Measurements from ENCODE around the gene DNAJC21. TPM values are rescaled to one million over a fixed set of nuclear protein-coding genes. Genes with fewer than 3 reads are reported as not detected.

Gene DNAJC21
- total and polyA plus RNA-seq, 12 donors: 30.4 to 58.9 (median 48.8) TPM

- peak; percentile 95 to 96 for DNase-seq
- peak within 1 kb of the TSS; percentile 41 to 93 (median 84) for H3K27ac ChIP-seq
- intact Hi-C loops (cut with DNase I): loop anchor here in 2 of 10 donors (1.0 to 10.0 kb wide), 2 partner anchors 14 to 250 kb away; partner anchors contain the start of gene DNAJC21 (in 1 of the 2)
- 0% methylated on average over 67 of the region's 67 CpGs for WGBS, 2 donors
- peak within 1 kb of the TSS; percentile 76 to 97 (median 86) for H3K4me3 ChIP-seq
- peaks cover 0 to 55% (median 19%) of the 10 kb centered on the region in 9 donors for H3K36me3 ChIP-seq
- no peaks in the 10 kb centered on the region for H3K9me3 ChIP-seq
- H3K4me1 ChIP-seq: peaks cover 3 to 35% (median 27%) of the 10 kb centered on the region in 9 donors
- TF ChIP-seq CTCF (IDR thresholded peaks at IDR 0.05): peak in 6 of 9 donors; percentile 9 to 47 (median 22)
- ATAC-seq: peak; percentile 100
- no peaks in the 10 kb centered on the region for H3K27me3 ChIP-seq
Measured at GRCh38 chr5:34915139-34915855, 14.1 kb upstream of the DNAJC21 start, which contains the start of the genes BRIX1 and RAD1. BRIX1 (plus strand) TSS chr5:34915711; CDS start chr5:34915739, 28 bp downstream. RAD1 (minus strand) TSS chr5:34915504; CDS start chr5:34914892, 612 bp downstream.

GRCh38 chr5:34915856-34916192 is 13.5 kb upstream of the DNAJC21 start:
- no peak for TF ChIP-seq CTCF (IDR thresholded peaks at IDR 0.05)
- intact Hi-C loops (cut with DNase I): loop anchor here in 2 of 10 donors (1.0 to 10.0 kb wide), 2 partner anchors 13 to 251 kb away; partner anchors contain the start of gene DNAJC21 (in 1 of the 2)
- H3K9me3 ChIP-seq: no peaks in the 10 kb centered on the region
- H3K4me1 ChIP-seq: peaks cover 3 to 35% (median 27%) of the 10 kb centered on the region in 9 donors
- WGBS, 2 donors: 0% methylated on average over 20 of the region's 20 CpGs
- H3K27me3 ChIP-seq: no peaks in the 10 kb centered on the region
- H3K4me3 ChIP-seq: peak overlapping the region; percentile 76 to 97 (median 86)
- DNase-seq (no peak), ATAC-seq (peak in 5 of 8 donors; percentile 9 to 37 (median 23))
- H3K36me3 ChIP-seq: peaks cover 0 to 55% (median 15%) of the 10 kb centered on the region in 9 donors
- peak overlapping the region in 9 of 10 donors; percentile 81 to 93 (median 85) for H3K27ac ChIP-seq

- Histone ChIP-seq H3K9me3 (no peaks in the 10 kb centered on the region), H3K4me1 (peaks cover 3 to 35% (median 27%) of the 10 kb centered on the region in 9 donors), H3K36me3 (peaks cover 0 to 55% (median 8%) of the 10 kb centered on the region in 9 donors), H3K4me3 (peak overlapping the region; percentile 76 to 97 (median 86)), H3K27me3 (no peaks in the 10 kb centered on the region), H3K27ac (peak overlapping the region in 4 of 10 donors; percentile 83 to 88 (median 86))
- ATAC-seq (no peak), DNase-seq (no peak)
- 14% methylated on average over 6 of the region's 6 CpGs for WGBS, 2 donors
- intact Hi-C loops (cut with DNase I): loop anchor here in 1 of 10 donors (10.0 kb wide), 1 partner anchor 252 kb away; no protein-coding TSS in a partner anchor
- no peak for TF ChIP-seq CTCF (IDR thresholded peaks at IDR 0.05)
Measured at GRCh38 chr5:34916518-34916917, 12.8 kb upstream of the DNAJC21 start.

- no peak for TF ChIP-seq CTCF (IDR thresholded peaks at IDR 0.05)
- no peak for DNase-seq
- ATAC-seq: no peak
- intact Hi-C loops (cut with DNase I): loop anchor here in 1 of 10 donors (10.0 kb wide), 1 partner anchor 253 kb away; no protein-coding TSS in a partner anchor
- Histone ChIP-seq H3K36me3 (peaks cover 0 to 55% (median 4%) of the 10 kb centered on the region in 9 donors), H3K4me3 (no peak overlapping the region), H3K27me3 (no peaks in the 10 kb centered on the region), H3K4me1 (peaks cover 3 to 33% (median 27%) of the 10 kb centered on the region in 9 donors), H3K27ac (no peak overlapping the region), H3K9me3 (no peaks in the 10 kb centered on the region)
- WGBS, 2 donors: 84 to 88% methylated on average over 4 of the region's 4 CpGs
Measured at GRCh38 chr5:34918025-34918424, 11.3 kb upstream of the DNAJC21 start.
